IPS-18c (cell line): ENCODE data around the gene KLHL21.
A peak's percentile ranks its signal among the peaks of the same experiment; 100 is the strongest.

Experiments used
- H3K4me3 ChIP-seq: 2 replicates; pipeline ENCODE4 v1.7.0; 2013; ENCODE audit warnings: low read depth, mild to moderate bottlenecking, low read length, moderate library complexity; ENCODE audit not compliant: insufficient read depth
- H3K9me3 ChIP-seq: one replicate; pipeline ENCODE4 v1.6.1; 2013; ENCODE audit warnings: mild to moderate bottlenecking, low read length, moderate library complexity; ENCODE audit not compliant: control insufficient read depth, insufficient read depth

The KLHL21 gene

DNA sequence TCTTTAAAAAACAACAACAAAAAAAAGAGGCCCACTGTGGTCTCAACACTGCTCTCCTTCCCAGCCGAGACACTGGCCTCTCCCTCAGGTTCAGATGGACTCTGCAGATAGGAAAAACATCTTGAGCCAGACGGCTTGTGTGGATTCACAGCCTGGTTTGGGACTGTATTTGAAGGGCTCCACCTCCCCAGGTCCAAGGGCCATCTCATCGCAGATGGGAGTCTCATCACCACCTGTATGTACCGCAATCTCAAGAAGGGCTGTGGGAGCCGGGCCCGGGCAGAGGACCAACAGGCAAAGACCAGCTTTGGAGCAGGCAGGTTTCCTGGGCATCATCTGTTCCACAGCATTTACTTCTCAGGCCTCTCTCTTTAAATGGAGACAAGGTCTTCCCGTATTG lies 12.6 kb downstream of the KLHL21 start:
- H3K4me3 ChIP-seq, result no peak overlapping the region
- H3K9me3 ChIP-seq, result no peaks in the 10 kb centered on the region

DNA sequence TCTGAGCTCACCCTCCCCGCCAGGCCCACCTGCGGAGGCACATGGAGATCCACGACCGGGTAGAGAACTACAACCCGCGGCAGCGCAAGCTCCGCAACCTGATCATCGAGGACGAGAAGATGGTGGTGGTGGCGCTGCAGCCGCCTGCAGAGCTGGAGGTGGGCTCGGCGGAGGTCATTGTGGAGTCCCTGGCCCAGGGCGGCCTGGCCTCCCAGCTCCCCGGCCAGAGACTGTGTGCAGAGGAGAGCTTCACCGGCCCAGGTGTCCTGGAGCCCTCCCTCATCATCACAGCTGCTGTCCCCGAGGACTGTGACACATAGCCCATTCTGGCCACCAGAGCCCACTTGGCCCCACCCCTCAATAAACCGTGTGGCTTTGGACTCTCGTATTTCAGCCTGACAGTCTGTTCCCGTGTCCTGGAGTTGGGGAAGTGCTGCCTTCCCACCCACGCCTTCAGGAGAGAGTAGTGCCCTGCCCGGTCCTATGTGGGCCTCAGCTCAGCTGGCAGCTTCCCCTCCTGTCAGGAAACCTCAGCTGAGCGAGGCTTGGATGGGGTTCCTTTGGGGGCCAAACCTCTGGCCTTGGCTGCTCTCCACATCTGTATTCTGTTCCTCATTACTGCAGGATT lies 13.7 kb downstream of the KLHL21 start:
- Histone ChIP-seq H3K9me3 (no peaks in the 10 kb centered on the region), H3K4me3 (no peak overlapping the region)

DNA sequence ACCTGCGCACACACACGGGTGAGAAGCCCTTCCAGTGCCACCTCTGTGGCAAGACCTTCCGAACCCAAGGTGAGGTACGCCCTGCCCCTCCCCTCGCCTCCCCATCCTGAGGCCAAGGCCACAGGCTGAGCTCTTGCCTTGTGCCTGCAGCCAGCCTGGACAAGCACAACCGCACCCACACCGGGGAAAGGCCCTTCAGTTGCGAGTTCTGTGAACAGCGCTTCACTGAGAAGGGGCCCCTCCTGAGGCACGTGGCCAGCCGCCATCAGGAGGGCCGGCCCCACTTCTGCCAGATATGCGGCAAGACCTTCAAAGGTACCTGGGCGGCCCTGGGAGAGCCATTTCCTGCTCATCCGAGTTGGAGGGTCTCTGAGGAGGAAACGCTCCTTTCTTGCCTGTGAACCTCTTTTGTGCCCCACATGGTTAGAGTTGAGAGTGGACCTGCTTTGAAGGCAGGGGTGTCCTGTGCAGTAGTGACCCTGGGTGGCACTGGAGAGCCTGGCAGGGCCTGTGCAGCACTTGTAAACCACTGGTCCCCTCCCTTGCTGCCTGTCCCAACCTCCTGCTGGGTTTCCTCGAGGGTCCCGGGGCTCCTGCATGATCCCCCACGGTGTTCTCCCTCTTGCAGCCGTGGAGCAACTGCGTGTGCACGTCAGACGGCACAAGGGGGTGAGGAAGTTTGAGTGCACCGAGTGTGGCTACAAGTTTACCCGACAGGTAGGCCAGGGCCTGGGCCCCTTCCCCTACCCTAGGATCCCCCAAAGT lies 14.4 kb downstream of the KLHL21 start:
- no peak overlapping the region for H3K4me3 ChIP-seq
- H3K9me3 ChIP-seq, result no peaks in the 10 kb centered on the region

DNA sequence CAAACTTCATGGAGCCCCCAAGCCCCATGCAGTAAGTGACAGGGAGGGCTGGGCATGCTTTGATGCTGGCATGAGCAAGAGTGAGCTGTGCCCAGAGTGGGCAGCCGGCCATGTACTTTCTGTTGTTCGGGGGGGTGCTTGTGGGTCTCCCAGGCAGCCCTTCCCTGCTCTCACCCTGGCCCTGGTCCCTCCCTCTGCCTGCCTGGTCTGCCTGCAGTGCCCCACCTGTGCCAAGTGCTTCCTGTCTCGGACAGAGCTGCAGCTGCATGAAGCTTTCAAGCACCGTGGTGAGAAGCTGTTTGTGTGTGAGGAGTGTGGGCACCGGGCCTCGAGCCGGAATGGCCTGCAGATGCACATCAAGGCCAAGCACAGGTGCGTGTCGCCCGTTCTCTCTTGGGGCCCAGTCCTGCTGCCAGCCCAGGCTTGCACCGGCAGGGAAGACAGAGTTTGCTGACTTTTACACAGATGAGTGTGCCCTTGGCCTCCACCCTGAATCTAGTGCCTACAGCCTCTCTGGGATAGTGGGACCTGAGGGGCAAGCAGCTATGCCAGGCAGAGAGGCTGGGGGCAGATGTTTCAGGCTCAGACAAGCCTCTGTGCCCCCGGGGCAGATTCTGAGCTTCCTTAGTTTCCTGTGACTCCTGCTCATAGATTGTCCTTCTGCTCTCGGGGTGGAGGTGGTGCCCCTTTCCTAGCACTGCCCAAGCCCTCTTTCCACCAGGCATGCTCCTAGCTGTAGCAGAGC lies 15.2 kb downstream of the KLHL21 start:
- Histone ChIP-seq H3K4me3 (no peak overlapping the region), H3K9me3 (no peaks in the 10 kb centered on the region)

DNA sequence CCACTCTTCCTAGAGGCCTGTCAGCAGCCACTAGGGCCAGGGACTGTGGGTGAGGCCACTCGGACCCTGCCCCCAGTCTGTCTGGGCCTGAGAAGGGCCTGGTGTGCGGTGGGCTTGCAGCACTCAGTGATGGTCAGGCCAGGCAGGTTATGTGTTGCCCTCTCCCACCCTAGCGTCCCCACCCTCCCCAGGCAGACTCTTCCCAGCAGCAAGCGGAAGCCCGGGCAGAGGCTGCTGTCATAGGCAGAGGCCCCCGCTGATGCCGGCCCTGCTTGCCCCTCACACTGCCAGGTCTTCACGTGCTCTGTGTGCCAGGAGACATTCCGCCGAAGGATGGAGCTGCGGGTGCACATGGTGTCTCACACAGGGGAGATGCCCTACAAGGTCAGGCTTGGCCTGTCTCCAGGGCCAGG lies 16.3 kb downstream of the KLHL21 start:
- Histone ChIP-seq H3K9me3 (no peaks in the 10 kb centered on the region), H3K4me3 (no peak overlapping the region)

DNA sequence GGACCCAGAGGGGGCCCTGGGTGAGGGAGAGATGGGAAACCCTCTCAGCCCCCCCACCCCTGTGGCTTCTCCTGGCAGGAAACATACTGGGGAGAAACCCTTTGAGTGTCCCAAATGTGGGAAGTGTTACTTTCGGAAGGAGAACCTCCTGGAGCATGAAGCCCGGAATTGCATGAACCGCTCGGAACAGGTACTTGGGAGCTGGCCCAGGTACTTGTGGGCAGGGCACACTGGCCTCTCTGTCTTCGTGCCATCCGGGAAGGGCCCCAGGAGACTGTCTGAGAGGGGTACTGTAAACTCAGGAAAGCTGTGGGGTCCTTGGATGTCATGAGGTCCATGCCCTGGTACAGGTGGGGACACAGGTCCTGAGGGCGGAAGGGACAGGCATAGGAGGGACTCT lies 16.8 kb downstream of the KLHL21 start:
- no peaks in the 10 kb centered on the region for H3K9me3 ChIP-seq
- no peak overlapping the region for H3K4me3 ChIP-seq

DNA sequence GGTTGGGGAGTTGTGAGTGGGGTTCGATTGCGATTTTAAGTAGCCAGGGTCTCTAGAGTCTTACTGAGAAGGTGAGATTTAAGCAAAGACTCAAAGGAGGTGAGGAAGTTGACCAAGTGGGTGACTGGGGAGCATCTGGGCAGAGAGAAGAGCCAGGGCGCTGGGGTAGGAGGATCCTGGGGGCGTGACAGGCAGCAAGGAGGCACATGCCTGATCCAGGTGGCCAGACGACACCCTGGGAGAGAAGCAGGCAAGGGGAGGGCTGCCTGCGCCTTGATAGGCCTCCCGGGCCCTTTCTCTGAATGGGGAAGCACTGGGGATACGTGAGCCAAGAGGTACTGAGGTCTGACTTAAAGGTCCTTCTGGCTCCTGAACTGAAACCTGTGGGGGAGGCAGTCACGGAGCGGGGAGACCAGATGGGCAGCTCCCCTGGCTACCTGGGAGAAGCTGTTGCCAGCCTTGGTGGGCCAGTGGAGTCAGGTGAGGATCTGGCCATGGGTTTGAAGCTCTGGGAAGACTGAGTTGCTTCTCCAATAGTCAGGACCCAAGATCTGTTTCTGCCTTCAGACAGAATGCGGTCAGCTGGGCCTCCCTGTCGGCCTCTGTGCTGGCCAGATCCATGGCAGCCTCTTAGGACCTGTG lies 17.5 kb downstream of the KLHL21 start:
- H3K4me3 ChIP-seq, result no peak overlapping the region
- H3K9me3 ChIP-seq, result no peaks in the 10 kb centered on the region

DNA sequence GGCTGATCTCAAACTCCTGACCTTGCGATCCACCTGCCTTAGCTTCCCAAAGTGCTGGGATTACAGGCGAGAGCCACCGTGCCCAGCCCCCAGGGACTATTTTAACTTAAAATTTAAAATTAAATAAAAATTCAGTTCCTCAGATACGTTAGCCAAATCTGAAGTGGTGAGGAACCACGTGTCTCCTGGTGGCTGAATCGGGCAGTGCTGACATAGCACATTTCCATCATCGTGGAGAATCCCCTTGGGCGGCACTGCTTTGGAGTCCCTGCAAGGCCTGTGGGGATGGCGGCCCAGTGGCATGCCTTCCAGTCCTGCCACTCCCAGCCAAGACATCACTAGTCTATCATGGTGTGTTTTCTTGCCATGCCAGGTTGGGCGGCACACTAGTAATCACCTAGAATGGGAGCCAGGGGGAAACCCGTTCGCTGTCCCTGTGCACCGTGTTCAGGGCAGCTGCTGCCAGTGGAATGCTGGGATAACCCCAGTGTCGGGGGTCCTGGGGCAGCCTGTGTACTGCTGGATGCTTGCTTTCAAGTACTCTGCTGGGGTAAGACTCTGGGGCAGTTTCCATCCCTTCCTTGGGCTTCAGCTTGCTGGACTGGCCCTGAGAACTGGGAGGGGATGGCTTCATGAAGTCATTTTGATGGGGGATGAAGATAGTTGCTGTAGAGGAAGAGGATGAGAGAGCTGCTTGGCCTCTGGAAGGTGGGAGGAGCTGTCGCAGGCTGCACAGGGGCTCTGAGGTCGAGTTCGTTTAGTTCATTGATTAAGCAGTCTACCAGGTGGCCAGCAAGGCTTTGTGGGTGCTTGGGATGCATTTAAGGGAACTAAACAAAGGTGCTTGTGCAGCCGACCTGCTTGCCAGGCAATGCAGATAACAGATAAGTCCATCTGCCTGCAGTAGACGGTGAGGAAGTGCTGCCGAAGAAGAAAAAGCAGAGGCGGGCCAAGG lies 18.3 kb downstream of the KLHL21 start:
- Histone ChIP-seq H3K4me3 (no peak overlapping the region), H3K9me3 (no peaks in the 10 kb centered on the region)

DNA sequence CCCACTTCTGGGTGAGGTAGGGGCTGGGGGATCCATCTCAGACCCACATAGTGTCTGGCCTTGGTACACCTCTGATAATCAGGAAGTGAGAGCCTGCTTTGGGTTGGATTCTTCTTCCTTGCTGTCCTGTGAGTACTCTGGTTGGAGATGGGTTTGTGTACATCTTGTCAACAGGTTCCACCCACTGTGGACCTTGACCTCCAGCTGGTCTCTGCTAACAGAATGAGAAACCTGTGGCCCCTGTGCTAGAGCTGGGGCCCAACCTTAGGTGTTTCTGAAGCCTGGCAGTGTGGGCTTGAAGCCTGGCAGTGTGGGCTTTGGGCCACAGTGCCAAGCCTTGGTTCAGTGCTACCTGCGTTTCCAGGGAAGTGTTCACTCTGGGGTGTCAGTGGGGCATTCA lies 20.3 kb downstream of the KLHL21 start:
- no peak overlapping the region for H3K4me3 ChIP-seq
- no peaks in the 10 kb centered on the region for H3K9me3 ChIP-seq

DNA sequence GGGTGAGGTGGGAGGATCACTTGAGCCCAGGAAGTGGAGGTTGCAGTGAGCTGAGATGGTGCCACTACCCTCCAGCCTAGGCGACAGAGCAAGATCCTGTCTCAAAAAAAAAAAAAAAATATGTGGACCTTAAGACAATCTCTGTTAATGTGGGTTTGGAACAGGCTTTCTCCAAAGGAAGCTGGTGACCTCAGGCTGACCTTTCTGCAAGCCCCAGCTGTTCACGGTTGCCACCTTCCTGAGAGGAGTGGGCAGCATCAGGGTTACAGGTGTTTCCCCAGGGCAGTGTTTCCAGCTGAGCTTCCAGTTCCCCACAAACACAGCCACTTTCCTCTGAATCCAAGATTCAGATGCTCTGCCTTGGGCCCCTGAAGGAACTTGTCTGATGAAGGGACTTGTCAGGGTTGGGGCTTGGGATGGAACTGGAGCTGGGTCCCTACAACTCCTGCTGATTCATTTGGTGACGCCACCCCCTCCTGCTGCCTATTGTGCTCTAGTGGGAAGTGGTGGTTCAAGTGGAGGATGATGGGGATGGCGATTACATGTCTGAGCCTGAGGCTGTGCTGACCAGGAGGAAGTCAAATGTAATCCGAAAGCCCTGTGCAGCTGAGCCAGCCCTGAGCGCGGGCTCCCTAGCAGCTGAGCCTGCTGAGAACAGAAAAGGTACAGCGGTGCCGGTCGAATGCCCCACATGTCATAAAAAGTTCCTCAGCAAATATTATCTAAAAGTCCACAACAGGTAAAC lies 20.9 kb downstream of the KLHL21 start:
- H3K9me3 ChIP-seq, result no peaks in the 10 kb centered on the region
- no peak overlapping the region for H3K4me3 ChIP-seq

DNA sequence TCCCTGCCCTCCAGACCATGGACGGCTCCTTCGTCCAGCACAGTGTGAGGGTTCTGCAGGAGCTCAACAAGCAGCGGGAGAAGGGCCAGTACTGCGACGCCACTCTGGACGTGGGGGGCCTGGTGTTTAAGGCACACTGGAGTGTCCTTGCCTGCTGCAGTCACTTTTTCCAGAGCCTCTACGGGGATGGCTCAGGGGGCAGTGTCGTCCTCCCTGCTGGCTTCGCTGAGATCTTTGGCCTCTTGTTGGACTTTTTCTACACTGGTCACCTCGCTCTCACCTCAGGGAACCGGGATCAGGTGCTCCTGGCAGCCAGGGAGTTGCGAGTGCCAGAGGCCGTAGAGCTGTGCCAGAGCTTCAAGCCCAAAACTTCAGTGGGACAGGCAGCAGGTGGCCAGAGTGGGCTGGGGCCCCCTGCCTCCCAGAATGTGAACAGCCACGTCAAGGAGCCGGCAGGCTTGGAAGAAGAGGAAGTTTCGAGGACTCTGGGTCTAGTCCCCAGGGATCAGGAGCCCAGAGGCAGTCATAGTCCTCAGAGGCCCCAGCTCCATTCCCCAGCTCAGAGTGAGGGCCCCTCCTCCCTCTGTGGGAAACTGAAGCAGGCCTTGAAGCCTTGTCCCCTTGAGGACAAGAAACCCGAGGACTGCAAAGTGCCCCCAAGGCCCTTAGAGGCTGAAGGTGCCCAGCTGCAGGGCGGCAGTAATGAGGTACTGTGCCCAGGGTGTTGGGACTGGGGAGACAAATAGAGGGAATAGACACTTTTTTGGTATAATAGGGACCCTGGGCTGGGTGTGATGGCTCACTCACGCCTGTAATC lies 21.9 kb downstream of the KLHL21 start:
- H3K4me3 ChIP-seq, result peak overlapping the region; percentile 87
- no peaks in the 10 kb centered on the region for H3K9me3 ChIP-seq

DNA sequence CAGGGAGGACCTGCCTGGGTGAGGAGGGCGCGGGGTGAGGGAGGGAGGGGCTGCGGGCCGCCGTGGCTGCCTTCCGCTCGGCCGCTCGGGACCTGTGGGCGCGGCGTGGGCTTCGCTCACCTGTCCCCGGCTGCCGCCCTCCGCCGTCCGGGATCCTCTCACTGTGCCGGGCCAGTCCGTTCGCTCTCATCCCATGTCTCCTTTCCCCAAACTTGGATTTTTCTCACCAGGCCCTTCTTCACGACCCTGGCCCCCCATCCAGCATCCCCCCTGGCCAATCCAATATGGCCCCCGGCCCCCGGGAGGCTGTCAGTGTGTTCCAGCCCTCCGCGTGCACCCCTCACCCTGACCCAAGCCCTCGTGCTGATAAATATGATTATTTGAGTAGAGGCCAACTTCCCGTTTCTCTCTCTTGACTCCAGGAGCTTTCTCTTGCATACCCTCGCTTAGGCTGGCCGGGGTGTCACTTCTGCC lies 22.5 kb downstream of the KLHL21 start:
- peak overlapping the region; percentile 87 for H3K4me3 ChIP-seq
- H3K9me3 ChIP-seq, result no peaks in the 10 kb centered on the region

DNA sequence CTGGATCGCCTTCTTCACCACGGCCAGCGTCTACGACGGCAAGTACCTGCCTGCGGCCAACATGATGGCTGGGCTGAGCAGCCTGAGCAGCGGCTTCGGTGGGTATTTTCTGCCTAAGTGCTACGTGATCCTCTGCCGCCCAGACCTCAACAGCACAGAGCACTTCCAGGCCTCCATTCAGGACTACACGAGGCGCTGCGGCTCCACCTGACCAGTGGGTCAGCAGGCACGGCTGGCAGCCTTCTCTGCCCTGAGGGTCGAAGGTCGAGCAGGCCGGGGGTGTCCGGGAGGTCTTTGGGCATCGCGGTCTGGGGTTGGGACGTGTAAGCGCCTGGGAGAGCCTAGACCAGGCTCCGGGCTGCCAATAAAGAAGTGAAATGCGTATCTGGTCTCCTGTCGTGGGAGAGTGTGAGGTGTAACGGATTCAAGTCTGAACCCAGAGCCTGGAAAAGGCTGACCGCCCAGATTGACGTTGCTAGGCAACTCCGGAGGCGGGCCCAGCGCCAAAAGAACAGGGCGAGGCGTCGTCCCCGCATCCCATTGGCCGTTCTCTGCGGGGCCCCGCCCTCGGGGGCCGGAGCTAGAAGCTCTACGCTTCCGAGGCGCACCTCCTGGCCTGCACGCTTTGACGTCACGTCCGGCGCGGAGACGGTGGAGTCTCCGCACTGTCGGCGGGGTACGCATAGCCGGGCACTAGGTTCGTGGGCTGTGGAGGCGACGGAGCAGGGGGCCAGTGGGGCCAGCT lies 23.1 kb downstream of the KLHL21 start, which contains the start of gene ZBTB48:
Gene ZBTB48 (plus strand): TSS at position 621 of the 745 bp plus-strand sequence. CDS start 616 bp downstream, outside the sequence.
- Histone ChIP-seq H3K4me3 (peak within 1 kb of the TSS; percentile 87), H3K9me3 (no peaks in the 10 kb centered on the region)

DNA sequence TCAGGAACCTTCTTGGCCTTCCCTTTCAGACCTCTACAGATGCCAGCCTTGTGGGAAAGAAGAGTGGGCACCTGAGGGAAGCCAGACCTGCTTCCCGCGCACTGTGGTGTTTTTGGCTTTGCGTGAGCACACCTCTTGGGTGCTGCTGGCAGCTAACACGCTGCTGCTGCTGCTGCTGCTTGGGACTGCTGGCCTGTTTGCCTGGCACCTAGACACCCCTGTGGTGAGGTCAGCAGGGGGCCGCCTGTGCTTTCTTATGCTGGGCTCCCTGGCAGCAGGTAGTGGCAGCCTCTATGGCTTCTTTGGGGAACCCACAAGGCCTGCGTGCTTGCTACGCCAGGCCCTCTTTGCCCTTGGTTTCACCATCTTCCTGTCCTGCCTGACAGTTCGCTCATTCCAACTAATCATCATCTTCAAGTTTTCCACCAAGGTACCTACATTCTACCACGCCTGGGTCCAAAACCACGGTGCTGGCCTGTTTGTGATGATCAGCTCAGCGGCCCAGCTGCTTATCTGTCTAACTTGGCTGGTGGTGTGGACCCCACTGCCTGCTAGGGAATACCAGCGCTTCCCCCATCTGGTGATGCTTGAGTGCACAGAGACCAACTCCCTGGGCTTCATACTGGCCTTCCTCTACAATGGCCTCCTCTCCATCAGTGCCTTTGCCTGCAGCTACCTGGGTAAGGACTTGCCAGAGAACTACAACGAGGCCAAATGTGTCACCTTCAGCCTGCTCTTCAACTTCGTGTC lies 23.9 kb downstream of the KLHL21 start:
- H3K9me3 ChIP-seq, result no peaks in the 10 kb centered on the region
- peak overlapping the region; percentile 87; the same call in 1 of the 2 replicates for H3K4me3 ChIP-seq
